ENCODE measurements around the gene RBM48.

RBM48 gene

GRCh38 chr7:92508946-92509345 lies 19.6 kb upstream of the RBM48 start:
- DNase-seq (ENCODE audit: low read depth), result no peak
- no peak overlapping the region for H3K4me3 ChIP-seq (ENCODE audit: low read depth, low read length)
- TF ChIP-seq MAX (IDR thresholded peaks at IDR 0.05; ENCODE audit: low read depth, low read length) (no peak), CTCF (IDR thresholded peaks at IDR 0.05; ENCODE audit: low read depth, low read length) (no peak), MYC (IDR thresholded peaks at IDR 0.05; ENCODE audit: low read depth, low read length) (no peak), POLR2A (IDR thresholded peaks at IDR 0.05; ENCODE audit: extremely low read depth, insufficient read length) (no peak)

DNA sequence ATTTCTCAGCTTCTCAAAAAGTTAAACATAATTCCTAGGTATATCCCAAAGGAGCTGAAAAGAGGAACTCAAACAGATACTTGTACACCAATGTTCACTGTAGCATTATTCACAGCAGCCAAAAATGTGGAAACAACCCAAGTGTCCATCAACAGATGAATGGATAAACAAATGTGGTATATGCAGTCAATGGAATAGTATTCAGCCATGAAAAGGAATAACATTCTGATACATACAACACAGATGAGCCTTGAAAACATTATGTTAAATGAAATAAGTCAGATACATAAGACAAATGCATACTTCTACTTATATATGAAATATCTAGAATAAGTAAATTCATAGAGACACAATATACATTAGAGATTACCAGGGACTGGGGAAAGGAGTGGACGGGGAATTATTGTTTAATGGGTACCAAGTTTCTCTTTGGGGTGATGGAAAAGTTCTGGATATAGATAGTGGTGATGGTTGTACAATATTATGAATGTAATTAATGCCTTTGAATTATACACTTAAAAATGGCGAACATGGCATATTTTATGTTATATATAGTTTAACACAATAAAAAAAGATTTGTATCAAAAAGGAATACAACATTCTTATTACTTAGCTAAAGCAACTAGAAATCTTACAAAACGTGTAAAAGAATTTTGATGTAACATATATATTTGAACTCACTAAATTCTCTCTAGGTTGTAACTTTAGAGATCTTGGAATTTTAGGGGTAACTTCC lies 15.3 kb upstream of the RBM48 start:
- TF ChIP-seq POLR2A (IDR thresholded peaks at IDR 0.05; ENCODE audit: extremely low read depth, insufficient read length), result no peak
- no peak for TF ChIP-seq MAX (IDR thresholded peaks at IDR 0.05; ENCODE audit: low read depth, low read length)
- no peak for TF ChIP-seq MYC (IDR thresholded peaks at IDR 0.05; ENCODE audit: low read depth, low read length)
- no peak for TF ChIP-seq CTCF (IDR thresholded peaks at IDR 0.05; ENCODE audit: low read depth, low read length)
- DNase-seq (ENCODE audit: low read depth), result no peak
- no peak overlapping the region for H3K4me3 ChIP-seq (ENCODE audit: low read depth, low read length)

DNA sequence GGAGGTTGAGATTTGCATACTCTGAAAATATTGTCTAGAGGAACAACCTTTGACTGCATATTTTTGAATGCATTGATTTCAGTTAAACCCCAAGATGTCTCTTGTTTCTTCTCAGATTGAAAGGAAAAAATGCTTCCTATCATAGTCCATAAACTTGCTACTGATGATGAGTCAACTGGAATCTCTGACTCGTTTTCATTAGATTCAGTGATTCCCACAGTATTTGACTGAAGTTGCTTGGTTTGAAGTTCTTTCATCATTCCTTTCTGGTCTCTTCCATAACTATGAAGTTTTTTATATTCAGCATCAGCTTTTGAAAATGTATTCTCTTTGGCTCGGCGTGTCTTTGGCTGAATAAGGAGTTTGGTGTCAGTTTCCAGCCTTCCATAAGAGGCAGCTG lies 11.0 kb upstream of the RBM48 start:
- no peak for DNase-seq (ENCODE audit: low read depth)
- no peak for TF ChIP-seq MYC (IDR thresholded peaks at IDR 0.05; ENCODE audit: low read depth, low read length)
- TF ChIP-seq MAX (IDR thresholded peaks at IDR 0.05; ENCODE audit: low read depth, low read length), result no peak
- no peak for TF ChIP-seq CTCF (IDR thresholded peaks at IDR 0.05; ENCODE audit: low read depth, low read length)
- no peak for TF ChIP-seq POLR2A (IDR thresholded peaks at IDR 0.05; ENCODE audit: extremely low read depth, insufficient read length)

DNA sequence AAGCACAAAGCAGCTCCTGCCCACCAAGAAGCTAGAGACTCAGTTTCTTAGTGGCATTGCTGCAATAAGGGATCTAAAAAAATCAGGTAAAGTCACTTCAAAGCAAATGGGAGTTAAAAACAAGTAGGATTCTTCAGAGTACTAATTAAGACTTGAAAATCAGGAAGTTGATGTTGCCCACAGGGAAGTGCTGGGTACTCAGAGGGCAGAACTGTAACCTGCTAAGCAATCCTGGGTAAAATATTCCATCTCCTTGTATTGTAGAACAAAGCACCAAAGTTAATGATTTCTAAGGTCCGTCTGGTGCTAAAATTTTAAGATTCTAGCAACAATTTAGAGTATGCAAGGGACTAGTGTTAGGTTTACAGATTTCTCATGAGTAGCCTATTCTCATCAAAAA lies 8.6 kb upstream of the RBM48 start:
- peak; percentile 17 for DNase-seq (ENCODE audit: low read depth)
- H3K4me3 ChIP-seq (ENCODE audit: low read depth, low read length), result no peak overlapping the region
- no peak for TF ChIP-seq CTCF (IDR thresholded peaks at IDR 0.05; ENCODE audit: low read depth, low read length)
- no peak for TF ChIP-seq MAX (IDR thresholded peaks at IDR 0.05; ENCODE audit: low read depth, low read length)
- no peak for TF ChIP-seq POLR2A (IDR thresholded peaks at IDR 0.05; ENCODE audit: extremely low read depth, insufficient read length)
- TF ChIP-seq MYC (IDR thresholded peaks at IDR 0.05; ENCODE audit: low read depth, low read length), result no peak

More for the DNA sequence above, 11.0 kb upstream of the RBM48 start:
- H3K4me3 ChIP-seq (ENCODE audit: low read depth, low read length), result no peak overlapping the region

- TF ChIP-seq MYC (IDR thresholded peaks at IDR 0.05; ENCODE audit: low read depth, low read length) (no peak), POLR2A (IDR thresholded peaks at IDR 0.05; ENCODE audit: extremely low read depth, insufficient read length) (no peak), CTCF (IDR thresholded peaks at IDR 0.05; ENCODE audit: low read depth, low read length) (no peak), MAX (IDR thresholded peaks at IDR 0.05; ENCODE audit: low read depth, low read length) (no peak)
- no peak overlapping the region for H3K4me3 ChIP-seq (ENCODE audit: low read depth, low read length)
- DNase-seq (ENCODE audit: low read depth), result no peak
Measured at GRCh38 chr7:92523110-92523509, 5.5 kb upstream of the RBM48 start.

All from NB4 (cell line).